Right kidney (tissue), 1 donor: ENCODE results near the gene ZNF341.
A peak's percentile ranks its signal among the peaks of the same experiment; 100 is the strongest.

Experiments
- DNase-seq: peaks from one replicate; pipeline ENCODE4 v3.0.0-alpha.2; 2016

Gene ZNF341

GRCh38 chr20:33826270-33826897, 94.6 kb downstream of the ZNF341 start:
- DNase-seq: no peak

GRCh38 chr20:33827109-33827508, 95.3 kb downstream of the ZNF341 start:
- no peak for DNase-seq

GRCh38 chr20:33827634-33828325, 96.0 kb downstream of the ZNF341 start:
- no peak for DNase-seq

- no peak for DNase-seq
These were observed 96.6 kb downstream of the ZNF341 start for GRCh38 chr20:33828326-33828844.

GRCh38 chr20:33828967-33829560, 97.3 kb downstream of the ZNF341 start:
- no peak for DNase-seq

GRCh38 chr20:33829636-33830035, 97.8 kb downstream of the ZNF341 start:
- DNase-seq: no peak

GRCh38 chr20:33830371-33830770, 98.6 kb downstream of the ZNF341 start:
- DNase-seq: peak; percentile 17

GRCh38 chr20:33832103-33832804, 100.5 kb downstream of the ZNF341 start:
- no peak for DNase-seq

- no peak for DNase-seq
These were observed 101.5 kb downstream of the ZNF341 start for GRCh38 chr20:33833333-33833732.

GRCh38 chr20:33835615-33836172, 103.9 kb downstream of the ZNF341 start:
- no peak for DNase-seq

- DNase-seq: no peak
These were observed 104.5 kb downstream of the ZNF341 start for GRCh38 chr20:33836277-33836676.

GRCh38 chr20:33837096-33837830, 105.5 kb downstream of the ZNF341 start:
- DNase-seq: no peak

- no peak for DNase-seq
These were observed 106.5 kb downstream of the ZNF341 start for GRCh38 chr20:33838035-33838864.

- DNase-seq: no peak
These were observed 107.8 kb downstream of the ZNF341 start for GRCh38 chr20:33839591-33839990.

GRCh38 chr20:33840160-33840559, 108.4 kb downstream of the ZNF341 start:
- no peak for DNase-seq

GRCh38 chr20:33840759-33841435, 109.1 kb downstream of the ZNF341 start:
- no peak for DNase-seq

GRCh38 chr20:33841436-33841799, 109.6 kb downstream of the ZNF341 start:
- no peak for DNase-seq
